ENCODE data around the gene WDR4. TPM values are rescaled to one million over a fixed set of nuclear protein-coding genes. Genes with fewer than 3 reads are reported as not detected.

Gene WDR4
- total RNA-seq, 1 donor from 2014 or later = 5.7 TPM

- no peaks in the 10 kb centered on the region for H3K27me3 ChIP-seq
- no peaks in the 10 kb centered on the region for H3K9me3 ChIP-seq (ENCODE audit: low read depth)
- Mint-ChIP-seq H3K4me3 (no peak overlapping the region), H3K4me1 (peaks cover 2% of the 10 kb centered on the region), H3K27ac (no peak overlapping the region), H3K27me3 (ENCODE audit: insufficient read depth, low read depth) (peaks cover 5% of the 10 kb centered on the region), H3K36me3 (peaks cover 11% of the 10 kb centered on the region), H3K9me3 (no peaks in the 10 kb centered on the region)
- peaks cover 7% of the 10 kb centered on the region for H4K20me1 ChIP-seq (ENCODE audit: low read depth)
- H3K27ac ChIP-seq = no peak overlapping the region
- peaks cover 10% of the 10 kb centered on the region for H3K79me2 ChIP-seq (ENCODE audit: low read depth)
- H3K9ac ChIP-seq = no peak overlapping the region
- H2AFZ ChIP-seq (replicated peaks) = no peak overlapping the region
- H3K4me3 ChIP-seq = no peak overlapping the region
- DNase-seq (ENCODE audit: low spot score) = no peak
- H3F3A ChIP-seq (ENCODE audit: low read depth) = no peaks in the 10 kb centered on the region
- H3K36me3 ChIP-seq = no peaks in the 10 kb centered on the region
- H3K4me1 ChIP-seq = no peaks in the 10 kb centered on the region
- no peak overlapping the region for H3K4me2 ChIP-seq
- TF ChIP-seq, protein P1, sequence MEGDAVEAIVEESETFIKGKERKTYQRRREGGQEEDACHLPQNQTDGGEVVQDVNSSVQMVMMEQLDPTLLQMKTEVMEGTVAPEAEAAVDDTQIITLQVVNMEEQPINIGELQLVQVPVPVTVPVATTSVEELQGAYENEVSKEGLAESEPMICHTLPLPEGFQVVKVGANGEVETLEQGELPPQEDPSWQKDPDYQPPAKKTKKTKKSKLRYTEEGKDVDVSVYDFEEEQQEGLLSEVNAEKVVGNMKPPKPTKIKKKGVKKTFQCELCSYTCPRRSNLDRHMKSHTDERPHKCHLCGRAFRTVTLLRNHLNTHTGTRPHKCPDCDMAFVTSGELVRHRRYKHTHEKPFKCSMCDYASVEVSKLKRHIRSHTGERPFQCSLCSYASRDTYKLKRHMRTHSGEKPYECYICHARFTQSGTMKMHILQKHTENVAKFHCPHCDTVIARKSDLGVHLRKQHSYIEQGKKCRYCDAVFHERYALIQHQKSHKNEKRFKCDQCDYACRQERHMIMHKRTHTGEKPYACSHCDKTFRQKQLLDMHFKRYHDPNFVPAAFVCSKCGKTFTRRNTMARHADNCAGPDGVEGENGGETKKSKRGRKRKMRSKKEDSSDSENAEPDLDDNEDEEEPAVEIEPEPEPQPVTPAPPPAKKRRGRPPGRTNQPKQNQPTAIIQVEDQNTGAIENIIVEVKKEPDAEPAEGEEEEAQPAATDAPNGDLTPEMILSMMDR (IDR thresholded peaks at IDR 0.05) = no peak
- no peak for TF ChIP-seq EZH2phosphoT487 (IDR thresholded peaks at IDR 0.05)
- no peak for TF ChIP-seq EZH2 (IDR thresholded peaks at IDR 0.05)
Measured at GRCh38 chr21:42858957-42859890, 20.1 kb downstream of the WDR4 start.

DNA sequence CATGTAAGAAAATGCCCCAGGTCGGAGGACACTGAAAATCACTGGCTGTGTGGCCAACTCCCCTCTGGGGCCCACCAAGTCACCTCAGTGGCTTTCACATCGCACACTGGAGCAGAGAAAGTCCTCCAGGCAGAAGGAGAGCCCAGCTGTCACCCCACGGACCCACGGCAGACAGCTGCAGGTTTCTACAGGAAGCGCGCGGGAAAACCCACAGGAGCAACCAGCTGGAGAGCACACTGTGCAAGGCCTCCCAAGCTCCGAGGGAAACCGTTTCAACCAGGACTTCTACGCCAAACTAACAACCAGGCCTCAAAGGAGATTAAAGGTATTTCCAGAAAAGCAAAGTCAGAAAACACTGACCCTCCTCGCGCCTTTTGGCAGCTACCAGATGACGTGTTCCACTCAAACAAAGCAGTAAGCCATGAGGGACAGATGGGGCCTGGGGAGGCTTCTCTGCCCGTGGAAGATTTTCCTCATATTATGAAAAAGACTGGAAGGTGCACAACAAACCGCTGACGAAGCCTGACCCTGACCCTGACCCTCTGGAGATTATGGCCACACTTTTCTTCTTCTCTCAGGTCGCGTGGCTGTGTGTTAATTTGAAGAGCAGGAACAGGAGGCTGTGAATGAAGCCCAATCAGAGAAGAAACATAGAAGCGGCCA lies 21.0 kb downstream of the WDR4 start:
- Mint-ChIP-seq H3K9me3 (no peaks in the 10 kb centered on the region), H3K27ac (no peak overlapping the region), H3K36me3 (peaks cover 10% of the 10 kb centered on the region), H3K4me3 (no peak overlapping the region), H3K4me1 (peaks cover 2% of the 10 kb centered on the region), H3K27me3 (ENCODE audit: insufficient read depth, low read depth) (peaks cover 5% of the 10 kb centered on the region)
- no peak overlapping the region for H3K4me2 ChIP-seq
- DNase-seq (ENCODE audit: low spot score) = no peak
- peaks cover 9% of the 10 kb centered on the region for H3K79me2 ChIP-seq (ENCODE audit: low read depth)
- H3K4me3 ChIP-seq = no peak overlapping the region
- peaks cover 5% of the 10 kb centered on the region for H4K20me1 ChIP-seq (ENCODE audit: low read depth)
- H2AFZ ChIP-seq (replicated peaks) = no peak overlapping the region
- no peak overlapping the region for H3K9ac ChIP-seq
- H3K9me3 ChIP-seq (ENCODE audit: low read depth) = no peaks in the 10 kb centered on the region
- TF ChIP-seq, protein P1 (IDR thresholded peaks at IDR 0.05) = no peak
- no peak for TF ChIP-seq EZH2phosphoT487 (IDR thresholded peaks at IDR 0.05)
- no peak for TF ChIP-seq EZH2 (IDR thresholded peaks at IDR 0.05)
- H3K27ac ChIP-seq = no peak overlapping the region
- H3K36me3 ChIP-seq = no peaks in the 10 kb centered on the region
- no peaks in the 10 kb centered on the region for H3F3A ChIP-seq (ENCODE audit: low read depth)
- no peaks in the 10 kb centered on the region for H3K4me1 ChIP-seq
- H3K27me3 ChIP-seq = no peaks in the 10 kb centered on the region

- H3K4me3 Mint-ChIP-seq = no peak overlapping the region
- Histone ChIP-seq H3F3A (ENCODE audit: low read depth) (no peaks in the 10 kb centered on the region), H3K79me2 (ENCODE audit: low read depth) (peaks cover 9% of the 10 kb centered on the region)
Measured at GRCh38 chr21:42857216-42857615, 22.1 kb downstream of the WDR4 start.

More at GRCh38 chr21:42857216-42857615, 22.1 kb downstream of the WDR4 start:
- no peak for DNase-seq (ENCODE audit: low spot score)
- Histone ChIP-seq H3K4me2 (no peak overlapping the region), H4K20me1 (ENCODE audit: low read depth) (peaks cover 5% of the 10 kb centered on the region), H3K27ac (no peak overlapping the region), H3K9ac (no peak overlapping the region), H3K4me3 (no peak overlapping the region), H3K36me3 (no peaks in the 10 kb centered on the region), H3K9me3 (ENCODE audit: low read depth) (no peaks in the 10 kb centered on the region), H3K4me1 (no peaks in the 10 kb centered on the region), H3K27me3 (no peaks in the 10 kb centered on the region), H2AFZ (replicated peaks) (no peak overlapping the region)
- Mint-ChIP-seq H3K36me3 (peaks cover 6% of the 10 kb centered on the region), H3K27me3 (ENCODE audit: insufficient read depth, low read depth) (peaks cover 3% of the 10 kb centered on the region), H3K4me1 (peaks cover 2% of the 10 kb centered on the region), H3K27ac (no peak overlapping the region), H3K9me3 (no peaks in the 10 kb centered on the region)
- TF ChIP-seq EZH2 (IDR thresholded peaks at IDR 0.05) = no peak
- TF ChIP-seq, protein P1 (IDR thresholded peaks at IDR 0.05) = no peak
- TF ChIP-seq EZH2phosphoT487 (IDR thresholded peaks at IDR 0.05) = no peak
